ENCODE results near the gene SERPINB5.
A peak's percentile ranks its signal among the peaks of the same experiment; 100 is the strongest.

Gene SERPINB5

GRCh38 chr18:63467699-63468098, 9.1 kb upstream of the SERPINB5 start:
- no peak for DNase-seq (ENCODE audit: low read depth, low spot score)
- no peak overlapping the region for H3K27ac ChIP-seq

GRCh38 chr18:63468575-63468974, 8.2 kb upstream of the SERPINB5 start:
- H3K27ac ChIP-seq = no peak overlapping the region
- DNase-seq (ENCODE audit: low read depth, low spot score) = no peak

- no peak for DNase-seq (ENCODE audit: low read depth, low spot score)
- peak overlapping the region; percentile 98 for H3K27ac ChIP-seq
Observed at GRCh38 chr18:63470751-63471150, 6.0 kb upstream of the SERPINB5 start.

GRCh38 chr18:63472380-63472779, 4.4 kb upstream of the SERPINB5 start:
- peak overlapping the region; percentile 98 for H3K27ac ChIP-seq

GRCh38 chr18:63477200-63477599, 442 bp downstream of the SERPINB5 start:
- peak overlapping the region; percentile 98 for H3K27ac ChIP-seq
- no peak for DNase-seq (ENCODE audit: low read depth, low spot score)

More at GRCh38 chr18:63472380-63472779, 4.4 kb upstream of the SERPINB5 start:
- peak; percentile 99 for DNase-seq (ENCODE audit: low read depth, low spot score)

GRCh38 chr18:63477968-63478367, 1.2 kb downstream of the SERPINB5 start:
- no peak for DNase-seq (ENCODE audit: low read depth, low spot score)
- H3K27ac ChIP-seq = peak overlapping the region; percentile 98

- DNase-seq (ENCODE audit: low read depth, low spot score) = no peak
- H3K27ac ChIP-seq = peak overlapping the region; percentile 98
Observed at GRCh38 chr18:63479826-63480225, 3.1 kb downstream of the SERPINB5 start.

GRCh38 chr18:63480476-63480875, 3.7 kb downstream of the SERPINB5 start:
- DNase-seq (ENCODE audit: low read depth, low spot score) = no peak
- H3K27ac ChIP-seq = peak overlapping the region; percentile 98

- DNase-seq (ENCODE audit: low read depth, low spot score) = no peak
Observed at GRCh38 chr18:63480915-63481314, 4.2 kb downstream of the SERPINB5 start.

GRCh38 chr18:63487676-63488075, 10.9 kb downstream of the SERPINB5 start:
- peak overlapping the region; percentile 17 for H3K27ac ChIP-seq
- no peak for DNase-seq (ENCODE audit: low read depth, low spot score)

More at GRCh38 chr18:63480915-63481314, 4.2 kb downstream of the SERPINB5 start:
- H3K27ac ChIP-seq = peak overlapping the region; percentile 98

GRCh38 chr18:63488160-63488559, 11.4 kb downstream of the SERPINB5 start:
- DNase-seq (ENCODE audit: low read depth, low spot score) = no peak
- H3K27ac ChIP-seq = peak overlapping the region; percentile 17

- DNase-seq (ENCODE audit: low read depth, low spot score) = no peak
- H3K27ac ChIP-seq = peak overlapping the region; percentile 26
Observed at GRCh38 chr18:63492851-63493250, 16.1 kb downstream of the SERPINB5 start.

- no peak for DNase-seq (ENCODE audit: low read depth, low spot score)
- H3K27ac ChIP-seq = peak overlapping the region; percentile 7
Observed at GRCh38 chr18:63495675-63496074, 18.9 kb downstream of the SERPINB5 start.

- DNase-seq (ENCODE audit: low read depth, low spot score) = no peak
- H3K27ac ChIP-seq = peak overlapping the region; percentile 32
Observed at GRCh38 chr18:63505566-63506335, 29.0 kb downstream of the SERPINB5 start.

- H3K27ac ChIP-seq = peak overlapping the region; percentile 2
- DNase-seq (ENCODE audit: low read depth, low spot score) = no peak
Observed at GRCh38 chr18:63506336-63506646, 29.5 kb downstream of the SERPINB5 start.

GRCh38 chr18:63508596-63508995, 31.8 kb downstream of the SERPINB5 start:
- no peak overlapping the region for H3K27ac ChIP-seq
- no peak for DNase-seq (ENCODE audit: low read depth, low spot score)

- no peak overlapping the region for H3K27ac ChIP-seq
- DNase-seq (ENCODE audit: low read depth, low spot score) = no peak
Observed at GRCh38 chr18:63511285-63511684, 34.5 kb downstream of the SERPINB5 start.

- no peak for DNase-seq (ENCODE audit: low read depth, low spot score)
- H3K27ac ChIP-seq = no peak overlapping the region
Observed at GRCh38 chr18:63514326-63514725, 37.6 kb downstream of the SERPINB5 start.

GRCh38 chr18:63514888-63515678, 38.3 kb downstream of the SERPINB5 start:
- DNase-seq (ENCODE audit: low read depth, low spot score) = no peak
- H3K27ac ChIP-seq = no peak overlapping the region

- no peak overlapping the region for H3K27ac ChIP-seq
- DNase-seq (ENCODE audit: low read depth, low spot score) = no peak
Observed at GRCh38 chr18:63515801-63516200, 39.0 kb downstream of the SERPINB5 start.

GRCh38 chr18:63518178-63519012, 41.6 kb downstream of the SERPINB5 start:
- no peak for DNase-seq (ENCODE audit: low read depth, low spot score)

More at GRCh38 chr18:63518178-63519012, 41.6 kb downstream of the SERPINB5 start:
- no peak overlapping the region for H3K27ac ChIP-seq
